ENCODE measurements around the gene PCSK5. TPM values are rescaled to one million over a fixed set of nuclear protein-coding genes. Genes with fewer than 3 reads are reported as not detected.

The PCSK5 gene
- total RNA-seq, 4 donors from 2014 or later, result 22.0 to 37.4 (median 27.8) TPM

DNA sequence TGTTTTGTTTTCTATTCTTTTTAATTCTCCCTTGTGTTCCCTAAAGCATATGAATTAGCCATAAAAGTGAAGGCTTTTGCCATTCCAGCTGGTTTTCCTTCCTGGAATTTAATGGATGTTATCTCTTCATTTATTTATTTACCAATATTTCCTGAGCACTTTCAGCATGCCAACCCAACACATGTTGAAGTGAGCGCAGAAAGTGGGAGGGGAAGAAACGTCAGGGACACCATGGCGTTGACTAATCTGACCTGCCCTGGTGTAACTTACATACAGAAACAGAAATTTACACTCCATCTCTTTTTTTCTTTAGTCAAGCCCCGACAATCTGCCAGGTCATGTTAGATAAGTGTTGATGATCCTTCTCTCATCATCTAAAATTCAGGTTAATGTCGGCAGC is 247.5 kb downstream of the PCSK5 start:
- intact Hi-C loops (cut with DNase I), result no loop called here
- 81% methylated on average over 5 of the region's 5 CpGs for WGBS
- TF ChIP-seq EP300 (IDR thresholded peaks at IDR 0.05), result no peak
- TF ChIP-seq POLR2AphosphoS5 (IDR thresholded peaks at IDR 0.05), result no peak
- no peak for TF ChIP-seq POLR2A (IDR thresholded peaks at IDR 0.05; ENCODE audit: low read depth)
- TF ChIP-seq, protein P1, sequence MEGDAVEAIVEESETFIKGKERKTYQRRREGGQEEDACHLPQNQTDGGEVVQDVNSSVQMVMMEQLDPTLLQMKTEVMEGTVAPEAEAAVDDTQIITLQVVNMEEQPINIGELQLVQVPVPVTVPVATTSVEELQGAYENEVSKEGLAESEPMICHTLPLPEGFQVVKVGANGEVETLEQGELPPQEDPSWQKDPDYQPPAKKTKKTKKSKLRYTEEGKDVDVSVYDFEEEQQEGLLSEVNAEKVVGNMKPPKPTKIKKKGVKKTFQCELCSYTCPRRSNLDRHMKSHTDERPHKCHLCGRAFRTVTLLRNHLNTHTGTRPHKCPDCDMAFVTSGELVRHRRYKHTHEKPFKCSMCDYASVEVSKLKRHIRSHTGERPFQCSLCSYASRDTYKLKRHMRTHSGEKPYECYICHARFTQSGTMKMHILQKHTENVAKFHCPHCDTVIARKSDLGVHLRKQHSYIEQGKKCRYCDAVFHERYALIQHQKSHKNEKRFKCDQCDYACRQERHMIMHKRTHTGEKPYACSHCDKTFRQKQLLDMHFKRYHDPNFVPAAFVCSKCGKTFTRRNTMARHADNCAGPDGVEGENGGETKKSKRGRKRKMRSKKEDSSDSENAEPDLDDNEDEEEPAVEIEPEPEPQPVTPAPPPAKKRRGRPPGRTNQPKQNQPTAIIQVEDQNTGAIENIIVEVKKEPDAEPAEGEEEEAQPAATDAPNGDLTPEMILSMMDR (IDR thresholded peaks at IDR 0.05), result no peak
- Histone ChIP-seq H3K27ac (replicated peaks in 1 of 4) (no peak overlapping the region), H3K9me3 (no peaks in the 10 kb centered on the region), H3K4me3 (no peak overlapping the region), H3K27me3 (no peaks in the 10 kb centered on the region), H3K4me1 (peaks cover 0 to 25% (median 20%) of the 10 kb centered on the region in 4 donors), H3K36me3 (no peaks in the 10 kb centered on the region)
- no peak for DNase-seq (ENCODE audit: extremely low spot score)

DNA sequence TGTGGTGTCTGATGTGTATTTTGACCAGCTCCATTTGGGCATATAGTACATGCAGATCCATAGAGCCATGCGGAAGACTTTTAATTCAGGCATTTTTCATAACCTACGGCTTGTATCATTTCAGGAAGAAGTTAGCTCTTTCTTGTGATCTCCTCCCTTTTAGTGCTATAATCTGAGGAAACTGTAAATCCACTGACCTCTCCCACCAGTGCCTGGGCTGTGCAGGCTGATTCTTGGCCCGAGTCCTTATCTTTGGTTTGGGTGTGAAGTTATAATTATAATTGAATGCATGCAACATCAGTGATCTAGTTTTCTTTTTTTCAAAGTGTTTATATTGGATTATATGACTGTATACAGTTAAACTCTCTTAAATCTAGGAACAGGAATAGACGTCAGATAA is 247.9 kb downstream of the PCSK5 start:
- Histone ChIP-seq H3K9me3 (no peaks in the 10 kb centered on the region), H3K4me3 (no peak overlapping the region), H3K4me1 (peaks cover 0 to 25% (median 20%) of the 10 kb centered on the region in 4 donors), H3K27me3 (no peaks in the 10 kb centered on the region), H3K27ac (replicated peaks in 1 of 4) (no peak overlapping the region), H3K36me3 (no peaks in the 10 kb centered on the region)
- intact Hi-C loops (cut with DNase I), result no loop called here
- TF ChIP-seq EP300 (IDR thresholded peaks at IDR 0.05), result no peak
- TF ChIP-seq, protein P1 (IDR thresholded peaks at IDR 0.05), result no peak
- TF ChIP-seq POLR2AphosphoS5 (IDR thresholded peaks at IDR 0.05), result no peak
- TF ChIP-seq POLR2A (IDR thresholded peaks at IDR 0.05; ENCODE audit: low read depth), result no peak
- DNase-seq (ENCODE audit: extremely low spot score), result no peak
- WGBS, result 81% methylated on average over 4 of the region's 4 CpGs

DNA sequence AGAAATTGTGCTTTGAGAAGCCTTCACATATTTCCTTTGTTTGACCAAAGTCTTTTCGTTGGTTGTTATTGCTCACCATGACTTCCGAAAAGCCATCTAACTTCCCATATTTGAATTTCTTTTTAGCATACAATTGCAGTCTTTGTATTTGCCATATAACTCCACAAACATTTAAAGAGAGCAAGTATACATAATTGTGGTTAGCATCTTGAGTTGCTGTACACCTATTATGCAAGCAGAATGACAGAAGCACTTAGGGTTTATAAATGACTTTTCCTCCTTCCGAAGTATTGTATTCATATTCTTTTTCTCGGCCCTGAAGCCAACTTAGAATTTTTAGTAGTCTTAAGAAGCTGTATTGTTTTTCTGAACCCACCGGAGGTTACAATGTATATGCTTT is 253.4 kb downstream of the PCSK5 start:
- no peak for TF ChIP-seq POLR2AphosphoS5 (IDR thresholded peaks at IDR 0.05)
- TF ChIP-seq, protein P1 (IDR thresholded peaks at IDR 0.05), result no peak
- no peak for TF ChIP-seq POLR2A (IDR thresholded peaks at IDR 0.05; ENCODE audit: low read depth)
- no peak for TF ChIP-seq EP300 (IDR thresholded peaks at IDR 0.05)
- H3K27me3 ChIP-seq, result no peaks in the 10 kb centered on the region
- no peak overlapping the region for H3K27ac ChIP-seq (replicated peaks in 1 of 4)
- DNase-seq (ENCODE audit: extremely low spot score), result no peak
- no peak overlapping the region for H3K4me3 ChIP-seq
- 85% methylated on average over 5 of the region's 5 CpGs for WGBS
- H3K36me3 ChIP-seq, result no peaks in the 10 kb centered on the region
- intact Hi-C loops (cut with DNase I), result no loop called here
- no peaks in the 10 kb centered on the region for H3K4me1 ChIP-seq
- no peaks in the 10 kb centered on the region for H3K9me3 ChIP-seq

DNA sequence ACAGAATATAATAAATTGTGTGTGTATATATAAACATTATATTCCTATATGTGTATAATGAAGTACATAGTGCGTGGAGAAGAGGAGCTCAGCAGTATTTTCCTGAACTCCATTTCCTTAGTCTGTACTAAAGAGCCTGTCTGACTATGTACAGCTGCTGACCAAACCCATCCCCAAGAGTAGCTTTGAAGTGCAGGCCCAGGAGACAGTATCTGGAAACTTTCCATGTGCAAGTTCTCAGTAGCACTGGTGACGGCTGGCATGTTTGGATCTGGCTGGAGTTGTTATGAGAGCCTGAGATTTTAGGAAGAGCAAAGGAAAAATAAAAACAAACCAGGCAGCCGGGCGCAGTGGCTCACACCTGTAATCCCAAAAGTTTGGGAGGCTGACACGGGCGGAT is 259.5 kb downstream of the PCSK5 start:
- TF ChIP-seq POLR2AphosphoS5 (IDR thresholded peaks at IDR 0.05) (no peak), POLR2A (IDR thresholded peaks at IDR 0.05; ENCODE audit: low read depth) (no peak), EP300 (IDR thresholded peaks at IDR 0.05) (no peak)
- TF ChIP-seq, protein P1 (IDR thresholded peaks at IDR 0.05), result no peak
- no peak overlapping the region for H3K27ac ChIP-seq (replicated peaks in 1 of 4)

DNA sequence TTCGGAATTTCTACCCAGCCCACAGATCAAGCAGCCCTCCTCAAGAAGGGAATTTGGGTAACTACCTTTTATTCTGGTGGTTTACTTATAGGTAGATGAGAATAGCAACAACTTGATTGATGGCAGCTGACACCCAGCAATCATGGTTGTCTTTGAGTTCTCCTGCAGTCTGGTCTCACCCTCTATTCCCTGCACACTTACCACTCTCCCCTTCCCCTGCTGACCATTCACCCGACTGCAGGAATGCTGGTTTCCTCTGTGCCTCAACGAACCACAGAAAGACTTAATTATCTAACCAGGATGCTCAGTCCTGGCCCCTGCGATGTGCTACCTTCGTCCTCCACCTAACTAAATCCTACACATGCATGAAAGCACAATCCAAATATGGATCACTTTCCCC is 260.8 kb downstream of the PCSK5 start:
- Histone ChIP-seq H3K36me3 (no peaks in the 10 kb centered on the region), H3K4me3 (no peak overlapping the region), H3K4me1 (peaks cover 0 to 11% (median 5%) of the 10 kb centered on the region in 4 donors), H3K9me3 (no peaks in the 10 kb centered on the region), H3K27ac (replicated peaks in 1 of 4) (no peak overlapping the region), H3K27me3 (no peaks in the 10 kb centered on the region)
- DNase-seq (ENCODE audit: extremely low spot score), result no peak
- intact Hi-C loops (cut with DNase I), result no loop called here
- 90% methylated on average over 5 of the region's 5 CpGs for WGBS
- TF ChIP-seq, protein P1 (IDR thresholded peaks at IDR 0.05), result no peak
- TF ChIP-seq POLR2AphosphoS5 (IDR thresholded peaks at IDR 0.05) (no peak), EP300 (IDR thresholded peaks at IDR 0.05) (no peak), POLR2A (IDR thresholded peaks at IDR 0.05; ENCODE audit: low read depth) (no peak)

More for the DNA sequence above, 259.5 kb downstream of the PCSK5 start:
- no peaks in the 10 kb centered on the region for H3K9me3 ChIP-seq
- H3K4me1 ChIP-seq, result peaks cover 0 to 11% (median 5%) of the 10 kb centered on the region in 4 donors
- H3K4me3 ChIP-seq, result no peak overlapping the region
- H3K36me3 ChIP-seq, result no peaks in the 10 kb centered on the region
- intact Hi-C loops (cut with DNase I), result no loop called here
- WGBS, result 70% methylated on average over 6 of the region's 6 CpGs
- H3K27me3 ChIP-seq, result no peaks in the 10 kb centered on the region
- no peak for DNase-seq (ENCODE audit: extremely low spot score)
